ENCODE data around the gene TMEM255B.

DNA sequence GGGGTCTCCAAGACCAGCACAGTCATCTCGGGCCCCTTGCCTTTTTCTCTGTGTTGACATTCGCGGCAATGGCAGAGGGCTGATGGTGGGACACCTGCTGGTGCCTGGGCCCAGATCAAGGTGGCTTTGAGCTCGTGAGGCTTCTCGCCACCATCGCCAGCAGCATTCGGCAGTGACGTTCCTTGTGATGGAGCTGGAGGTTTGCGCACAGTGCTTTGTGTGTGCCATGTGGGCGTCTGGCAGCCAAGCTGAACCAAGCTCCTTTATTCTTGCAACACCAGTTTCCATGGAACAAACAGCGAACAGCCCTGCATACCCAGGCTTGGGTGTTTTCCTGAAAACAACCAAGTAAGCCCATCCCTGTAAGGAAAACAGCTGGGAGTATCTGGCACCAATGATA is 9.1 kb upstream of the TMEM255B start:
- TF ChIP-seq POLR2A (IDR thresholded peaks at IDR 0.05; ENCODE audit: low read length) (no peak), GATA1 (IDR thresholded peaks at IDR 0.05; ENCODE audit: low read depth, low read length) (no peak)
